WTC11 (cell line): ENCODE results near the gene RBM19. TPM values are rescaled to one million over a fixed set of nuclear protein-coding genes. Genes with fewer than 3 reads are reported as not detected.

ENCODE experiments used
- ATAC-seq: fragments of 200-7000 bp; cut with Tn5 transposase; 2 replicates; pipeline ENCODE4 v1.10.0; 2021; ENCODE audit warnings: mild to moderate bottlenecking, moderate library complexity
- CTCF ChIA-PET: fragments of 300-600 bp; sonication (Branson Sonifier 250); formaldehyde crosslinking; loops from one replicate; lab custom pipeline; 2021; ENCODE audit warnings: antibody characterized with exemption; lab: Charles Lee
- POLR2A ChIA-PET: fragments of 350-600 bp; sonication (Branson Sonifier 250); formaldehyde crosslinking; loops from one replicate; lab custom pipeline; 2021; ENCODE audit warnings: antibody characterized with exemption; lab: Charles Lee
- DNase-seq: peaks from one replicate; pipeline ENCODE4 v3.0.0; 2021; ENCODE audit warnings: low spot score
- H3K27ac Mint-ChIP-seq: 2 replicates; pipeline ENCODE4 v1.8.0; 2021; ENCODE audit warnings: mixed read lengths
- H3K27me3 Mint-ChIP-seq: 2 replicates; pipeline ENCODE4 v1.8.0; 2021; ENCODE audit warnings: low read depth, mild to moderate bottlenecking, moderate library complexity, mixed read lengths
- H3K36me3 Mint-ChIP-seq: 2 replicates; pipeline ENCODE4 v1.8.0; 2021; ENCODE audit warnings: mixed read lengths
- H3K4me1 Mint-ChIP-seq: 2 replicates; pipeline ENCODE4 v1.8.0; 2022; ENCODE audit warnings: mixed read lengths
- H3K4me3 Mint-ChIP-seq: 2 replicates; pipeline ENCODE4 v1.8.0; 2021; ENCODE audit warnings: mild to moderate bottlenecking, moderate library complexity, mixed read lengths
- H3K9me3 Mint-ChIP-seq: 2 replicates; pipeline ENCODE4 v1.8.0; 2021; ENCODE audit warnings: mixed read lengths
- CDX4 ChIP-seq: fragments of 250-450 bp; sonication (Bioruptor Pico); IDR thresholded peaks from 2 replicates; pipeline ENCODE4 v1.9.0; 2021; ENCODE audit warnings: moderate library complexity, mild to moderate bottlenecking, inconsistent platforms, borderline replicate concordance
- CTCF ChIP-seq: fragments of 200-600 bp; IDR thresholded peaks from 2 replicates; pipeline ENCODE4 v1.8.0; 2022; ENCODE audit warnings: antibody characterized with exemption
- JUN ChIP-seq: sonication (generic); formaldehyde crosslinking; IDR thresholded peaks from 2 replicates; pipeline ENCODE4 v1.8.0; 2023; ENCODE audit warnings: mild to moderate bottlenecking, missing genetic modification reagents
- MXD4 ChIP-seq: fragments of 250-450 bp; sonication (Bioruptor Pico); IDR thresholded peaks from 2 replicates; pipeline ENCODE4 v1.8.0; 2021; ENCODE audit warnings: mild to moderate bottlenecking, moderate library complexity, borderline replicate concordance
- NFATC4 ChIP-seq: fragments of 250-450 bp; sonication (Bioruptor Pico); IDR thresholded peaks from 2 replicates; pipeline ENCODE4 v1.9.0; 2021; ENCODE audit warnings: mild to moderate bottlenecking
- NFYB ChIP-seq: sonication (generic); formaldehyde crosslinking; conservative IDR thresholded peaks from 2 replicates; pipeline ENCODE4 v1.8.0; 2022; ENCODE audit warnings: low read depth, missing genetic modification reagents
- NR1H2 ChIP-seq: sonication (generic); formaldehyde crosslinking; IDR thresholded peaks from 2 replicates; pipeline ENCODE4 v1.9.0; 2021; ENCODE audit warnings: mild to moderate bottlenecking, moderate library complexity, missing genetic modification reagents
- SMAD4 ChIP-seq: sonication (generic); formaldehyde crosslinking; IDR thresholded peaks from 2 replicates; pipeline ENCODE4 v1.8.0; 2022; ENCODE audit warnings: mild to moderate bottlenecking, missing genetic modification reagents
- TEAD4 ChIP-seq: sonication (generic); formaldehyde crosslinking; IDR thresholded peaks from 2 replicates; pipeline ENCODE4 v1.8.0; 2022; ENCODE audit warnings: mild to moderate bottlenecking, missing genetic modification reagents
- ZBTB21 ChIP-seq: sonication (generic); formaldehyde crosslinking; IDR thresholded peaks from 2 replicates; pipeline ENCODE4 v1.8.1; 2023; ENCODE audit warnings: mild to moderate bottlenecking, missing genetic modification reagents, borderline replicate concordance
- ZNF281 ChIP-seq: sonication (generic); formaldehyde crosslinking; IDR thresholded peaks from 2 replicates; pipeline ENCODE4 v1.8.0; 2023; ENCODE audit warnings: mild to moderate bottlenecking, missing genetic modification reagents
- ZNF317 ChIP-seq: sonication (generic); formaldehyde crosslinking; IDR thresholded peaks from 2 replicates; pipeline ENCODE4 v1.8.1; 2023; ENCODE audit warnings: low read depth, mild to moderate bottlenecking, moderate library complexity, missing genetic modification reagents, borderline replicate concordance
- total RNA-seq: library from RNA; stranded (reverse); gene quantifications from 3 replicates; pipeline ENCODE4 v1.2.3, GENCODE V29; 2021

RBM19 gene
- total RNA-seq, 1 experiment from 2014 or later: 60.1 TPM

GRCh38 chr12:113981876-113982275 lies 15.8 kb upstream of the RBM19 start:
- ChIA-PET CTCF (interaction anchor here (1.6 to 2.2 kb wide), 6 partner anchors 14 to 468 kb away, joined by 5 to 79 read pairs (median 17); partner anchors contain the start of gene RBM19), POLR2A (no interaction called here)
- no peak for TF ChIP-seq CDX4 (CRISPR knock-in tag)
- TF ChIP-seq JUN: no peak
- DNase-seq: peak; percentile 12
- no peaks in the 10 kb centered on the region; the same call in 1 of the 2 replicates for H3K4me1 Mint-ChIP-seq
- H3K9me3 Mint-ChIP-seq: no peaks in the 10 kb centered on the region
- no peak overlapping the region for H3K27ac Mint-ChIP-seq
- no peak for ATAC-seq
- H3K4me3 Mint-ChIP-seq: no peak overlapping the region
- H3K27me3 Mint-ChIP-seq: peaks cover 14% of the 10 kb centered on the region
- no peaks in the 10 kb centered on the region for H3K36me3 Mint-ChIP-seq

- H3K27ac Mint-ChIP-seq: no peak overlapping the region
- H3K4me3 Mint-ChIP-seq: no peak overlapping the region
- peak; percentile 50 for DNase-seq
- no peaks in the 10 kb centered on the region for H3K9me3 Mint-ChIP-seq
- peak; percentile 87 for ATAC-seq
- peaks cover 14% of the 10 kb centered on the region for H3K27me3 Mint-ChIP-seq
- POLR2A ChIA-PET: no interaction called here
- no peaks in the 10 kb centered on the region; the same call in 1 of the 2 replicates for H3K4me1 Mint-ChIP-seq
- TF ChIP-seq MXD4 (CRISPR knock-in tag) (no peak), CTCF (peak; percentile 93)
- CTCF ChIA-PET: interaction anchor here (0.5 to 2.2 kb wide), 88 partner anchors 9 to 1966 kb away, joined by 3 to 79 read pairs (median 5); partner anchors contain the start of genes RBM19 and TBX3
- H3K36me3 Mint-ChIP-seq: no peaks in the 10 kb centered on the region
Measured at GRCh38 chr12:113980537-113981337, 14.6 kb upstream of the RBM19 start.

- peaks cover 18% of the 10 kb centered on the region for H3K27me3 Mint-ChIP-seq
- POLR2A ChIA-PET: no interaction called here
Measured at GRCh38 chr12:113980054-113980453, 13.9 kb upstream of the RBM19 start.

GRCh38 chr12:113978080-113978479 lies 12.0 kb upstream of the RBM19 start:
- ATAC-seq (no peak), DNase-seq (no peak)
- H3K27ac Mint-ChIP-seq: no peak overlapping the region
- H3K36me3 Mint-ChIP-seq: no peaks in the 10 kb centered on the region
- ChIA-PET POLR2A (interaction anchor here (0.7 kb wide), 1 partner anchor 190 kb away, joined by 3 read pairs; no protein-coding TSS in a partner anchor), CTCF (interaction anchor here (1.2 kb wide), 1 partner anchor 531 kb away, joined by 3 read pairs; no protein-coding TSS in a partner anchor)
- peaks cover 31% of the 10 kb centered on the region for H3K27me3 Mint-ChIP-seq
- no peak overlapping the region for H3K4me3 Mint-ChIP-seq
- no peaks in the 10 kb centered on the region; the same call in 1 of the 2 replicates for H3K4me1 Mint-ChIP-seq
- H3K9me3 Mint-ChIP-seq: no peaks in the 10 kb centered on the region
- no peak for TF ChIP-seq TEAD4 (CRISPR knock-in tag)
- no peak for TF ChIP-seq ZNF281 (CRISPR knock-in tag)
- no peak for TF ChIP-seq SMAD4 (CRISPR knock-in tag)
- TF ChIP-seq CTCF: no peak
- TF ChIP-seq ZNF317 (CRISPR knock-in tag): no peak

More at GRCh38 chr12:113980054-113980453, 13.9 kb upstream of the RBM19 start:
- no peak for TF ChIP-seq ZBTB21 (CRISPR knock-in tag)
- no peak for TF ChIP-seq NR1H2 (CRISPR knock-in tag)
- no peak for TF ChIP-seq JUN
- no peak for TF ChIP-seq NFYB (CRISPR knock-in tag)
- TF ChIP-seq NFATC4 (CRISPR knock-in tag): no peak
- no peak overlapping the region for H3K4me3 Mint-ChIP-seq
- CTCF ChIA-PET: interaction anchor here (0.6 to 2.2 kb wide), 74 partner anchors 10 to 1938 kb away, joined by 3 to 79 read pairs (median 5); partner anchors contain the start of genes RBM19 and TBX3
- H3K4me1 Mint-ChIP-seq: no peaks in the 10 kb centered on the region; the same call in 1 of the 2 replicates
- no peaks in the 10 kb centered on the region for H3K9me3 Mint-ChIP-seq
- DNase-seq (no peak), ATAC-seq (no peak)
- H3K36me3 Mint-ChIP-seq: no peaks in the 10 kb centered on the region
- H3K27ac Mint-ChIP-seq: no peak overlapping the region
